ENCODE results near the gene ST8SIA2. TPM values are rescaled to one million over a fixed set of nuclear protein-coding genes. Genes with fewer than 3 reads are reported as not detected.

The ST8SIA2 gene
- total and polyA plus RNA-seq, 2 donors from 2014 or later = 0.38 TPM; not detected in 1

GRCh38 chr15:92462424-92463125 is 68.9 kb downstream of the ST8SIA2 start:
- no peak for DNase-seq
- no peak overlapping the region for H3K9ac ChIP-seq (ENCODE audit: low read length in 3 of 3)
- H3K36me3 ChIP-seq (ENCODE audit: control insufficient read depth in 2 of 3, insufficient read depth in 3 of 3, low read length in 3 of 3) = no peaks in the 10 kb centered on the region
- FAIRE-seq = no peak
- H3K27me3 ChIP-seq (ENCODE audit: control insufficient read depth, insufficient read depth, low read length) = no peaks in the 10 kb centered on the region
- no peaks in the 10 kb centered on the region for H3K9me3 ChIP-seq (ENCODE audit: control insufficient read depth in 2 of 3, insufficient read depth in 1 of 3, low read length in 3 of 3)
- H3K4me1 ChIP-seq (ENCODE audit: control insufficient read depth in 2 of 3, insufficient read depth in 2 of 3, low read depth in 1 of 3, low read length in 3 of 3) = no peaks in the 10 kb centered on the region
- H3K4me3 ChIP-seq (ENCODE audit: low read length in 3 of 3) = no peak overlapping the region
- H3K27ac ChIP-seq (ENCODE audit: low read depth in 2 of 2, low read length in 2 of 2) = no peak overlapping the region
- TF ChIP-seq CTCF (IDR thresholded peaks at IDR 0.05; ENCODE audit: borderline replicate concordance, extremely low read depth, insufficient read depth) = no peak
- intact Hi-C loops (cut with DNase I) = no loop called here

- no peaks in the 10 kb centered on the region for H3K27me3 ChIP-seq (ENCODE audit: control insufficient read depth, insufficient read depth, low read length)
- no peak overlapping the region for H3K27ac ChIP-seq (ENCODE audit: low read depth in 2 of 2, low read length in 2 of 2)
- no peaks in the 10 kb centered on the region for H3K36me3 ChIP-seq (ENCODE audit: control insufficient read depth in 2 of 3, insufficient read depth in 3 of 3, low read length in 3 of 3)
- H3K4me1 ChIP-seq (ENCODE audit: control insufficient read depth in 2 of 3, insufficient read depth in 2 of 3, low read depth in 1 of 3, low read length in 3 of 3) = no peaks in the 10 kb centered on the region
- intact Hi-C loops (cut with DNase I) = no loop called here
- no peak overlapping the region for H3K4me3 ChIP-seq (ENCODE audit: low read length in 3 of 3)
- H3K9ac ChIP-seq (ENCODE audit: low read length in 3 of 3) = no peak overlapping the region
- DNase-seq (no peak), FAIRE-seq (no peak)
- no peak for TF ChIP-seq CTCF (IDR thresholded peaks at IDR 0.05; ENCODE audit: borderline replicate concordance, extremely low read depth, insufficient read depth)
- no peaks in the 10 kb centered on the region for H3K9me3 ChIP-seq (ENCODE audit: control insufficient read depth in 2 of 3, insufficient read depth in 1 of 3, low read length in 3 of 3)
Measured at GRCh38 chr15:92463352-92463751, 69.7 kb downstream of the ST8SIA2 start.

GRCh38 chr15:92463826-92464225 is 70.1 kb downstream of the ST8SIA2 start:
- Histone ChIP-seq H3K4me3 (ENCODE audit: low read length in 3 of 3) (no peak overlapping the region), H3K36me3 (ENCODE audit: control insufficient read depth in 2 of 3, insufficient read depth in 3 of 3, low read length in 3 of 3) (no peaks in the 10 kb centered on the region), H3K9ac (ENCODE audit: low read length in 3 of 3) (no peak overlapping the region), H3K27me3 (ENCODE audit: control insufficient read depth, insufficient read depth, low read length) (no peaks in the 10 kb centered on the region), H3K4me1 (ENCODE audit: control insufficient read depth in 2 of 3, insufficient read depth in 2 of 3, low read depth in 1 of 3, low read length in 3 of 3) (no peaks in the 10 kb centered on the region), H3K9me3 (ENCODE audit: control insufficient read depth in 2 of 3, insufficient read depth in 1 of 3, low read length in 3 of 3) (no peaks in the 10 kb centered on the region), H3K27ac (ENCODE audit: low read depth in 2 of 2, low read length in 2 of 2) (no peak overlapping the region)
- DNase-seq = no peak
- TF ChIP-seq CTCF (IDR thresholded peaks at IDR 0.05; ENCODE audit: borderline replicate concordance, extremely low read depth, insufficient read depth) = no peak
- no peak for FAIRE-seq
- intact Hi-C loops (cut with DNase I) = no loop called here

GRCh38 chr15:92466834-92467233 is 73.2 kb downstream of the ST8SIA2 start:
- no peak overlapping the region for H3K27ac ChIP-seq (ENCODE audit: low read depth in 2 of 2, low read length in 2 of 2)
- no peak for TF ChIP-seq CTCF (IDR thresholded peaks at IDR 0.05; ENCODE audit: borderline replicate concordance, extremely low read depth, insufficient read depth)
- no peak for FAIRE-seq

More at GRCh38 chr15:92466834-92467233, 73.2 kb downstream of the ST8SIA2 start:
- intact Hi-C loops (cut with DNase I) = no loop called here
- Histone ChIP-seq H3K36me3 (ENCODE audit: control insufficient read depth in 2 of 3, insufficient read depth in 3 of 3, low read length in 3 of 3) (no peaks in the 10 kb centered on the region), H3K27me3 (ENCODE audit: control insufficient read depth, insufficient read depth, low read length) (no peaks in the 10 kb centered on the region), H3K9ac (ENCODE audit: low read length in 3 of 3) (no peak overlapping the region), H3K9me3 (ENCODE audit: control insufficient read depth in 2 of 3, insufficient read depth in 1 of 3, low read length in 3 of 3) (no peaks in the 10 kb centered on the region), H3K4me1 (ENCODE audit: control insufficient read depth in 2 of 3, insufficient read depth in 2 of 3, low read depth in 1 of 3, low read length in 3 of 3) (no peaks in the 10 kb centered on the region), H3K4me3 (ENCODE audit: low read length in 3 of 3) (no peak overlapping the region)
- no peak for DNase-seq

All from kidney (tissue), 14 donors.